HepG2 (cell line): ENCODE data around the gene SLC27A2. TPM values are rescaled to one million over a fixed set of nuclear protein-coding genes. Genes with fewer than 3 reads are reported as not detected.

Source experiments
- ATAC-seq: fragments of 200-7000 bp; cut with Tn5 transposase; 3 replicates; pipeline ENCODE4 v1.9.1; 2020; ENCODE audit warnings: mild to moderate bottlenecking, moderate library complexity
- BruUV-seq: library from RNA; stranded (reverse); fragments of 400-500 nt; replicated peaks from 2 replicates; lab custom pipeline; 2021; lab: Mats Ljungman, UMichigan
- CTCF ChIA-PET: fragments of 300-600 bp; formaldehyde crosslinking; extraction: SDS; loops from one replicate; lab custom pipeline; 2021; ENCODE audit warnings: low total read pairs, inconsistent platforms, low intra/inter-chr PET ratio; lab: Yijun Ruan, JAX
- POLR2A ChIA-PET: fragments of 350-600 bp; sonication (Branson Sonifier 250); formaldehyde crosslinking; loops from one replicate; lab custom pipeline; 2020; ENCODE audit warnings: antibody characterized with exemption, inconsistent platforms; lab: Yijun Ruan, JAX
- DNase-seq: peaks from one replicate; pipeline ENCODE4 v3.0.0-alpha.2; 2015; ENCODE audit warnings: low spot score
- FAIRE-seq: peaks from 3 replicates; lab custom pipeline; 2011; peaks lifted over from hg19 to GRCh38; lab: Jason Lieb, UNC
- H2AFZ ChIP-seq: one replicate; pipeline ENCODE4 v1.6.1; 2011; ENCODE audit warnings: low read length, inconsistent platforms
- H3K27ac ChIP-seq: fragments of 300-600 bp; 3 replicates; pipeline ENCODE4 v1.8.0; 2011; ENCODE audit warnings: mixed run types, mild to moderate bottlenecking, mixed read lengths, low read length, inconsistent platforms; ENCODE audit not compliant: insufficient read depth; ENCODE audit errors: extremely low read length
- H3K27me3 ChIP-seq, 2 experiments: fragments of 200-600 bp in 1 of 2; 2 replicates in 1 of 2; 3 replicates in 1 of 2; pipeline versions ENCODE4 v1.6.0 to v1.8.0; 2011; ENCODE audit warnings: low read length in 2 of 2, mild to moderate bottlenecking in 2 of 2, moderate library complexity in 2 of 2, inconsistent platforms in 1 of 2; ENCODE audit not compliant: insufficient read depth in 2 of 2, control insufficient read depth in 1 of 2
- H3K36me3 ChIP-seq, 2 experiments: fragments of 200-600 bp in 1 of 2; replicated peaks in 1 of 2; 2 replicates in 1 of 2; 3 replicates in 1 of 2; pipeline versions ENCODE4 v1.5.1 to v1.8.0; 2011; ENCODE audit warnings: low read length in 2 of 2, inconsistent platforms in 1 of 2; ENCODE audit not compliant: insufficient read depth in 2 of 2, control insufficient read depth in 1 of 2
- H3K4me1 ChIP-seq: 2 replicates; pipeline ENCODE4 v1.5.1; 2012; ENCODE audit warnings: low read length, inconsistent platforms; ENCODE audit not compliant: insufficient read depth
- H3K4me2 ChIP-seq: 2 replicates; pipeline ENCODE4 v1.6.0; 2011; ENCODE audit warnings: low read depth, low read length, inconsistent platforms
- H3K4me3 ChIP-seq, 3 experiments: fragments of 200-600 bp in 1 of 3; sonication (generic), shearing (Covaris generic) in 1 of 3; replicated peaks in 1 of 3; 2 replicates each; pipeline ENCODE4 v1.5.1; 2011 to 2016; ENCODE audit warnings: low read length in 3 of 3, inconsistent platforms in 2 of 3, low read depth in 2 of 3, mild to moderate bottlenecking in 2 of 3, control low read depth in 1 of 3, mixed read lengths in 1 of 3; ENCODE audit not compliant: insufficient read depth in 1 of 3
- H3K79me2 ChIP-seq: one replicate; pipeline ENCODE4 v1.6.1; 2011; ENCODE audit warnings: low read length, inconsistent platforms; ENCODE audit not compliant: insufficient read depth
- H3K9ac ChIP-seq: 2 replicates; pipeline ENCODE4 v1.6.0; 2011; ENCODE audit warnings: mild to moderate bottlenecking, low read depth, low read length, inconsistent platforms; ENCODE audit not compliant: insufficient read depth
- H3K9me3 ChIP-seq: 2 replicates; pipeline ENCODE4 v1.5.1; 2012; ENCODE audit warnings: mild to moderate bottlenecking, low read length
- H4K20me1 ChIP-seq: 2 replicates; pipeline ENCODE4 v1.6.0; 2011; ENCODE audit warnings: inconsistent platforms, mild to moderate bottlenecking, low read length, moderate library complexity; ENCODE audit not compliant: insufficient read depth
- FLYWCH1 ChIP-seq: sonication (generic); formaldehyde crosslinking; IDR thresholded peaks from 2 replicates; pipeline ENCODE4 v1.8.1; 2023; ENCODE audit warnings: mild to moderate bottlenecking, missing genetic modification reagents
- FOSL2 ChIP-seq: sonication (generic); formaldehyde crosslinking; IDR thresholded peaks from 2 replicates; pipeline ENCODE4 v1.4.0; 2020; ENCODE audit warnings: missing genetic modification reagents
- NFE2 ChIP-seq: sonication (generic); formaldehyde crosslinking; IDR thresholded peaks from 2 replicates; pipeline ENCODE4 v1.4.0; 2020; ENCODE audit warnings: missing genetic modification reagents
- ZFX ChIP-seq: sonication (generic); formaldehyde crosslinking; IDR thresholded peaks from 2 replicates; pipeline ENCODE4 v1.4.0; 2020; ENCODE audit warnings: mild to moderate bottlenecking, low read depth, missing genetic modification reagents, moderate library complexity
- ZNF687 ChIP-seq: sonication (generic); formaldehyde crosslinking; IDR thresholded peaks from 2 replicates; pipeline ENCODE4 v1.5.1; 2020; ENCODE audit warnings: mild to moderate bottlenecking, missing genetic modification reagents, moderate library complexity
- ZSCAN21 ChIP-seq: sonication (generic); formaldehyde crosslinking; IDR thresholded peaks from 2 replicates; pipeline ENCODE4 v1.8.0; 2022; ENCODE audit warnings: mild to moderate bottlenecking, missing genetic modification reagents, moderate library complexity, borderline replicate concordance
- WGBS: methylation state at CpG from one replicate; pipeline ENCODE4 v1.1.6; 2017; ENCODE audit warnings: low lambda C conversion rate; 5-methylcytosine and 5-hydroxymethylcytosine counted together
- in situ Hi-C: cut with HindIII; loops from 2 replicates; pipeline ENCODE4 v1.10.0; 2017; ENCODE audit warnings: low pct_unique_long_range_greater_than_20kb; ENCODE audit not compliant: extremely low pct_ligation_motif_present
- intact Hi-C: fragments of 100-400 bp; cut with micrococcal nuclease; formaldehyde crosslinking; loops from one replicate; pipeline ENCODE4 v1.10.0; 2022; ENCODE audit not compliant: unreplicated experiment
- polyA plus RNA-seq, 8 experiments: library from polyadenylated mRNA; depleted of rRNA in 3 of 8; stranded (reverse) in 7 of 8; unstranded in 1 of 8; fragments of >200 nt; fragmentation: Illumina TruSeq in 4 of 8; extraction: Trizol in 4 of 8; gene quantifications; 2 replicates each; pipeline versions ENCODE4 v1.2.1 to v1.2.3, GENCODE V29; 2011 to 2016; ENCODE audit warnings: low read depth in 4 of 8, missing spikeins in 1 of 8, mixed read lengths in 1 of 8; ENCODE audit not compliant: insufficient read depth in 1 of 8
- total RNA-seq, 5 experiments: library from RNA; depleted of rRNA; stranded (reverse); fragments of >200 nt; fragmentation: Illumina TruSeq; extraction: Trizol; gene quantifications; 2 replicates each; pipeline ENCODE4 v1.2.3, GENCODE V29; 2016; ENCODE audit warnings: low read depth in 1 of 5
- TF ChIP-seq, protein P1 (sequence below), 2 experiments: sonication (generic) in 1 of 2; formaldehyde crosslinking in 1 of 2; IDR thresholded peaks; 2 replicates each; pipeline versions ENCODE4 v1.6.1 to v1.9.0; 2014 to 2022; ENCODE audit warnings: antibody characterized with exemption in 1 of 2, borderline replicate concordance in 1 of 2, inconsistent platforms in 1 of 2, low read depth in 1 of 2, missing genetic modification reagents in 1 of 2
- TF ChIP-seq, protein P2 (sequence below): sonication (generic); formaldehyde crosslinking; IDR thresholded peaks from 2 replicates; pipeline ENCODE4 v1.4.0; 2020; ENCODE audit warnings: missing genetic modification reagents

Gene SLC27A2
- total and polyA plus RNA-seq, 2 of the 13 experiments (the other 11 are each of a cell fraction or from before 2014, with no cell fraction given) = 14.6 to 23.4 TPM

DNA sequence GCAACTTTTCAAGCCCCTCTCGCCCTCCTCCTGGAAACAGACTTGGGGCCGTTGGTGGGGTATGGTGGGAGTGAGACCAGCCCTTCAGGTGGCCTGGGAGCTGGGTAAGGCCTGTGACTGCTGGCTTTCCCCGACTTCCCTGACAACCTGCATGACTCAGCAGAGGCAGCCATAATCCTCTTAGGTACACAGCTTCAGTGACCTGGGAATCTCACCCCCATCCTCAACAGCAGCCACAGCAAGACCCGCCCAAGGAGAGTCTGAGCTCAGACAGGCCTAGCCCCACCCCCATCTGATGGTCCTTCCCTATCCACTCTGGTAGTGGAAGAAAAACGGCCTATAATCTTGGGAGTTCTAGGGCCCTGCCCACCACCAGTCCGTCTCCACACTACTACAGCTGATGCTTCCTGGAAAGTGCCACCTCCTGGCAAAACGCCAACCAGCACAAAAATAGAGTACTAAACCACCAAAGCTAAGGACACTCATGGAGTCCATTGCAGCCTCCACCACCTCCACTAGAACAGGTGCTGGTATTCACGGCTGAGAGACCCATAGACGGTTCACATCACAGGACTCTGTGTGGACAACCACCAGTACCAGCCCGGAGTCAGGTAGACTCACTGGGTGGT, 13.1 kb upstream of the SLC27A2 start:
- peaks cover 46% of the 10 kb centered on the region for H3K4me1 ChIP-seq
- no peaks in the 10 kb centered on the region for H4K20me1 ChIP-seq
- peak overlapping the region; percentile 76 for H2AFZ ChIP-seq
- H3K27ac ChIP-seq = peak overlapping the region; percentile 53
- POLR2A ChIA-PET = no interaction called here
- no peak; the same call in 2 of the 3 replicates for ATAC-seq
- 0 out of 2 replicates have a peak overlapping the region, but pooled peaks have one; percentile 30 for H3K9ac ChIP-seq
- no peak for DNase-seq
- FAIRE-seq = no peak
- 78% methylated on average over 9 of the region's 10 CpGs for WGBS
- in situ Hi-C loops = no loop called here
- no peaks in the 10 kb centered on the region for H3K36me3 ChIP-seq
- no TSS peak for BruUV-seq
- TF ChIP-seq ZNF687 (CRISPR knock-in tag) = peak; percentile 31; the same call in 1 of the 2 replicates
- no peak for TF ChIP-seq ZSCAN21
- no peak for TF ChIP-seq FLYWCH1
- TF ChIP-seq, protein P1, sequence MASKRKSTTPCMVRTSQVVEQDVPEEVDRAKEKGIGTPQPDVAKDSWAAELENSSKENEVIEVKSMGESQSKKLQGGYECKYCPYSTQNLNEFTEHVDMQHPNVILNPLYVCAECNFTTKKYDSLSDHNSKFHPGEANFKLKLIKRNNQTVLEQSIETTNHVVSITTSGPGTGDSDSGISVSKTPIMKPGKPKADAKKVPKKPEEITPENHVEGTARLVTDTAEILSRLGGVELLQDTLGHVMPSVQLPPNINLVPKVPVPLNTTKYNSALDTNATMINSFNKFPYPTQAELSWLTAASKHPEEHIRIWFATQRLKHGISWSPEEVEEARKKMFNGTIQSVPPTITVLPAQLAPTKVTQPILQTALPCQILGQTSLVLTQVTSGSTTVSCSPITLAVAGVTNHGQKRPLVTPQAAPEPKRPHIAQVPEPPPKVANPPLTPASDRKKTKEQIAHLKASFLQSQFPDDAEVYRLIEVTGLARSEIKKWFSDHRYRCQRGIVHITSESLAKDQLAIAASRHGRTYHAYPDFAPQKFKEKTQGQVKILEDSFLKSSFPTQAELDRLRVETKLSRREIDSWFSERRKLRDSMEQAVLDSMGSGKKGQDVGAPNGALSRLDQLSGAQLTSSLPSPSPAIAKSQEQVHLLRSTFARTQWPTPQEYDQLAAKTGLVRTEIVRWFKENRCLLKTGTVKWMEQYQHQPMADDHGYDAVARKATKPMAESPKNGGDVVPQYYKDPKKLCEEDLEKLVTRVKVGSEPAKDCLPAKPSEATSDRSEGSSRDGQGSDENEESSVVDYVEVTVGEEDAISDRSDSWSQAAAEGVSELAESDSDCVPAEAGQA (IDR thresholded peaks at IDR 0.05; ENCODE audit: low read depth) = no peak
- TF ChIP-seq, protein P1 (CRISPR knock-in tag; IDR thresholded peaks at IDR 0.05; ENCODE audit: borderline replicate concordance) = no peak
- 0 out of 2 replicates have a peak, but pooled peaks have one; percentile 38 for TF ChIP-seq FOSL2 (CRISPR knock-in tag)
- TF ChIP-seq, protein P2, sequence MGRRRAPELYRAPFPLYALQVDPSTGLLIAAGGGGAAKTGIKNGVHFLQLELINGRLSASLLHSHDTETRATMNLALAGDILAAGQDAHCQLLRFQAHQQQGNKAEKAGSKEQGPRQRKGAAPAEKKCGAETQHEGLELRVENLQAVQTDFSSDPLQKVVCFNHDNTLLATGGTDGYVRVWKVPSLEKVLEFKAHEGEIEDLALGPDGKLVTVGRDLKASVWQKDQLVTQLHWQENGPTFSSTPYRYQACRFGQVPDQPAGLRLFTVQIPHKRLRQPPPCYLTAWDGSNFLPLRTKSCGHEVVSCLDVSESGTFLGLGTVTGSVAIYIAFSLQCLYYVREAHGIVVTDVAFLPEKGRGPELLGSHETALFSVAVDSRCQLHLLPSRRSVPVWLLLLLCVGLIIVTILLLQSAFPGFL = no peak
- 0 out of 2 replicates have a peak, but pooled peaks have one; percentile 37 for TF ChIP-seq NFE2
- TF ChIP-seq ZFX (CRISPR knock-in tag) = 0 out of 2 replicates have a peak, but pooled peaks have one; percentile 17
- TF ChIP-seq, all 625 proteins: peak for 4
- Histone ChIP-seq H3K27me3 (no peaks in the 10 kb centered on the region), H3K9me3 (no peaks in the 10 kb centered on the region), H3K4me3 (0 out of 6 replicates have a peak overlapping the region, but pooled peaks of 1 of the 3 experiments have one; percentile 8), H3K4me2 (peak overlapping the region; percentile 62), H3K79me2 (no peaks in the 10 kb centered on the region)
- CTCF ChIA-PET = no interaction called here
- intact Hi-C loops = no loop called here
